Panc1 (cell line): ENCODE data around the gene CRHR2. TPM values are rescaled to one million over a fixed set of nuclear protein-coding genes. Genes with fewer than 3 reads are reported as not detected.

Experiments
- ATAC-seq: fragments of 200-7000 bp; cut with Tn5 transposase; 2 replicates; pipeline ENCODE4 v1.9.1; 2020; ENCODE audit warnings: mild to moderate bottlenecking, moderate library complexity
- BruUV-seq: library from RNA; stranded (reverse); fragments of 400-500 nt; replicated peaks from 2 replicates; lab custom pipeline; 2021; lab: Mats Ljungman, UMichigan
- CTCF ChIA-PET: fragments of 300-600 bp; sonication (Branson Sonifier 250); formaldehyde crosslinking; loops from one replicate; lab custom pipeline; 2022; ENCODE audit warnings: antibody characterized with exemption; lab: Charles Lee
- POLR2A ChIA-PET: fragments of 300-600 bp; sonication (Branson Sonifier 250); formaldehyde crosslinking; loops from one replicate; lab custom pipeline; 2022; ENCODE audit warnings: antibody characterized with exemption; lab: Charles Lee
- DNase-seq: peaks from one replicate; pipeline ENCODE4 v3.0.0-alpha.2; 2010; ENCODE audit warnings: low read depth, low spot score
- H3K27ac ChIP-seq: 2 replicates; pipeline ENCODE4 v1.5.1; 2011; ENCODE audit warnings: mild to moderate bottlenecking, low read length, inconsistent platforms
- H3K27me3 ChIP-seq: fragments of 200-500 bp; sonication (Bioruptor generic); 2 replicates; pipeline ENCODE4 v1.6.0; 2014; ENCODE audit warnings: low read length, inconsistent platforms; ENCODE audit not compliant: control insufficient read depth, insufficient read depth
- H3K36me3 ChIP-seq: fragments of 200-500 bp; sonication (Bioruptor generic); 2 replicates; pipeline ENCODE4 v1.5.1; 2014; ENCODE audit warnings: inconsistent platforms, mild to moderate bottlenecking, low read length, moderate library complexity; ENCODE audit not compliant: control insufficient read depth, insufficient read depth
- H3K4me1 ChIP-seq: 2 replicates; pipeline ENCODE4 v1.5.1; 2011; ENCODE audit warnings: inconsistent platforms, mild to moderate bottlenecking, low read length, moderate library complexity; ENCODE audit not compliant: control insufficient read depth, insufficient read depth
- H3K4me3 ChIP-seq, 2 experiments: 2 replicates each; pipeline ENCODE4 v1.5.1; 2011 to 2012; ENCODE audit warnings: low read depth in 2 of 2, low read length in 2 of 2, mild to moderate bottlenecking in 2 of 2, inconsistent platforms in 1 of 2, moderate library complexity in 1 of 2
- H3K9me3 ChIP-seq: fragments of 200-500 bp; sonication (Bioruptor generic); 2 replicates; pipeline ENCODE4 v1.5.1; 2014; ENCODE audit warnings: low read depth, mild to moderate bottlenecking, inconsistent platforms, low read length, moderate library complexity; ENCODE audit not compliant: control insufficient read depth, insufficient read depth
- CTCF ChIP-seq: fragments of 450-650 bp; IDR thresholded peaks from 2 replicates; pipeline ENCODE4 v1.5.1; 2017; ENCODE audit warnings: mild to moderate bottlenecking
- POLR2AphosphoS5 ChIP-seq: IDR thresholded peaks from 2 replicates; pipeline ENCODE4 v1.6.1; 2012; ENCODE audit warnings: mild to moderate bottlenecking, low read depth, low read length, moderate library complexity
- REST ChIP-seq, 2 experiments: IDR thresholded peaks; 2 replicates each; pipeline ENCODE4 v1.6.1; 2011 to 2012; ENCODE audit warnings: low read depth in 2 of 2, control low read depth in 1 of 2, low read length in 1 of 2, mild to moderate bottlenecking in 1 of 2, moderate library complexity in 1 of 2; ENCODE audit not compliant: insufficient read depth in 1 of 2
- SIN3A ChIP-seq: IDR thresholded peaks from 2 replicates; pipeline ENCODE4 v1.6.1; 2012; ENCODE audit warnings: low read depth, mild to moderate bottlenecking, low read length, moderate library complexity, borderline replicate concordance; ENCODE audit not compliant: insufficient read depth
- TCF7L2 ChIP-seq: IDR thresholded peaks from 2 replicates; pipeline ENCODE4 v1.6.1; 2011; ENCODE audit warnings: mild to moderate bottlenecking, low read depth, low read length, inconsistent platforms
- in situ Hi-C: cut with HindIII; loops from 2 replicates; pipeline ENCODE4 v1.10.0; 2016; ENCODE audit warnings: low sequenced_read_pairs, low pct_unique_long_range_greater_than_20kb
- intact Hi-C: fragments of 100-400 bp; cut with micrococcal nuclease; formaldehyde crosslinking; loops from one replicate; pipeline ENCODE4 v1.10.0; 2022; ENCODE audit not compliant: unreplicated experiment
- total RNA-seq: library from RNA; stranded (reverse); gene quantifications from one replicate; pipeline ENCODE4 v1.2.1, GENCODE V29; 2021; ENCODE audit not compliant: unreplicated experiment

CRHR2 gene
- total RNA-seq, 1 experiment from 2014 or later, result not detected

DNA sequence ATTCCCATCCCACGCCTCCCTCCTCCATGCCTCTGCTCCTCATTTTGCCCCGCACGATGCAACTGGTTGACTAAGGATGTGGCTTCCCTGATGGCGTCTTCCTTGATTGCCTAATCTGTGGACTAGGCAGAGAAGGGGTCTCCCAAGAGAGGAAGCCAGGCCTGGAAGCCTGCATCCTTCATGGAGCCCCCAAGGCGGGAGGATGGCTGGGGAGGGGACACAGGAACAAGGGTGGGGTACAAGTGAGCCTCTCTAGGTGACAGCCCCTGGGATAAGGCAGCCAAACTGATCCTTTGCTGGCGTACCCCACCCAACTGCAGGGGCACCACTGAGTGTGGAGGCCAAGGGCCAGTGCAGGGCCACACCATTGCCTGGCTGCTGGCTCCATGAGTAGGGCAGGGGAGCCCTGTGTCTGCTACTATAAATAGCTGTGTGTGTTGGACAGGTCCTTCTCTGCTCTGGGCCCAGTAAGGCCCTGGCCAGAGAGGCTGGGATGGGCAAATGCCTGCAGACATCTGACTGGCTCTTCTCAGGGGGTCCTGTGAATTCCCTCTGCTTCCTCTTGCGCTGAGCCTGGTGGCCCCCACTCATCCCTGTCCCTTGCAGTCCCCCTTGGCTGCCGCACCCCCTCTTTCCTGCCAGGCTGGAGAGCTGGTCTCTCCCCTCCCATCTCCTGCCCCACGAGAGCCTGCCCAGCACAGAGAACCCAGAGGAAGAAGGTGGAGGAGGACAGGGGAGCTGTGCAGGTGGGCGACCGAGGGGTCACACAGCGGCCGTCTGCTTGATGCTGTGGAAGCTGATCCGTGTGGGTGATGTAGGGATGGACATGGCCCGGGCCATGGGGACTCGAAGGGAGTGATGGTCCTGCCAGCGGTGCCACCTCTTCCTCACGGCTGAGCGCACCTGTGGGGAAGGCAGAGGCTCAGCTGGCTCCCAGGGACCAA lies 29.3 kb downstream of the CRHR2 start:
- CTCF ChIA-PET, result no interaction called here
- Histone ChIP-seq H3K9me3 (no peaks in the 10 kb centered on the region), H3K4me1 (no peaks in the 10 kb centered on the region), H3K4me3 (no peak overlapping the region), H3K27me3 (no peaks in the 10 kb centered on the region), H3K36me3 (no peaks in the 10 kb centered on the region), H3K27ac (no peak overlapping the region)
- in situ Hi-C loops, result no loop called here
- no peak for DNase-seq
- no peak for TF ChIP-seq SIN3A
- TF ChIP-seq CTCF, result no peak
- no peak for TF ChIP-seq POLR2AphosphoS5
- no peak for TF ChIP-seq REST (IDR thresholded peaks at IDR 0.05; ENCODE audit: insufficient read depth in 1 of 2, low read depth in 2 of 2, low read length in 1 of 2)
- TF ChIP-seq TCF7L2, result no peak
- ATAC-seq, result no peak
- no TSS peak for BruUV-seq
- POLR2A ChIA-PET, result no interaction called here
- intact Hi-C loops, result no loop called here

GRCh38 chr7:30652132-30652531 lies 30.1 kb downstream of the CRHR2 start:
- ChIA-PET POLR2A (interaction anchor here (0.7 kb wide), 1 partner anchor 23 kb away, joined by 5 read pairs; no protein-coding TSS in a partner anchor), CTCF (no interaction called here)
- intact Hi-C loops, result no loop called here

More at GRCh38 chr7:30652132-30652531, 30.1 kb downstream of the CRHR2 start:
- ATAC-seq (no peak), DNase-seq (no peak)
- no peaks in the 10 kb centered on the region for H3K27me3 ChIP-seq
- in situ Hi-C loops, result no loop called here
- H3K36me3 ChIP-seq, result no peaks in the 10 kb centered on the region
- BruUV-seq, result no TSS peak
- no peaks in the 10 kb centered on the region for H3K9me3 ChIP-seq
- H3K4me1 ChIP-seq, result no peaks in the 10 kb centered on the region
- no peak overlapping the region for H3K4me3 ChIP-seq
- H3K27ac ChIP-seq, result no peak overlapping the region
- TF ChIP-seq TCF7L2 (no peak), REST (IDR thresholded peaks at IDR 0.05; ENCODE audit: insufficient read depth in 1 of 2, low read depth in 2 of 2, low read length in 1 of 2) (no peak)
